ENCODE results near the gene SLF1. TPM values are rescaled to one million over a fixed set of nuclear protein-coding genes. Genes with fewer than 3 reads are reported as not detected.
"Not testable (repeated sequence)": the region's sequence is repeated elsewhere in the genome, so short reads cannot be mapped to it uniquely, and the experiment has no call there.

SLF1 gene
- 11.4 TPM for total RNA-seq
- polyA plus RNA-seq (ENCODE audit: insufficient read depth in 1 of 8, insufficient read length in 8 of 8, low replicate concordance in 1 of 8), result 10 to 100 TPM in 7 of 8 donors, 1 to 10 TPM in 1; 9.2 to 18.4 (median 11.2) TPM
- long read RNA-seq, donor 1, result 0 reads
- long read RNA-seq, donor 2, result 0 reads
- long read RNA-seq, donor 3, full-length matches to known transcripts, result 1 of 1 reads
- long read RNA-seq, donor 3, partial matches to known transcripts, result 0 of 1 reads
- long read RNA-seq, donor 3, other reads (novel, unspliced or antisense), result 0 of 1 reads
- long read RNA-seq, donor 4, result 0 reads
- long read RNA-seq, donor 5, partial matches to known transcripts, result 7 of 7 reads
- long read RNA-seq, donor 5, other reads (novel, unspliced or antisense), result 0 of 7 reads
- long read RNA-seq, donor 6, full-length matches to known transcripts, result 3 of 3 reads
- long read RNA-seq, donor 6, partial matches to known transcripts, result 0 of 3 reads
- long read RNA-seq, donor 6, other reads (novel, unspliced or antisense), result 0 of 3 reads
- long read RNA-seq, donor 7, full-length matches to known transcripts, result 1 of 1 reads
- long read RNA-seq, donor 7, partial matches to known transcripts, result 0 of 1 reads
- long read RNA-seq, donor 7, other reads (novel, unspliced or antisense), result 0 of 1 reads
- long read RNA-seq, donor 8, partial matches to known transcripts, result 0 of 1 reads
- long read RNA-seq, donor 8, other reads (novel, unspliced or antisense), result 0 of 1 reads
- long read RNA-seq, donor 9, result 0 reads
- long read RNA-seq, donor 10, result 0 reads
- long read RNA-seq, donor 11, result 0 reads

DNA sequence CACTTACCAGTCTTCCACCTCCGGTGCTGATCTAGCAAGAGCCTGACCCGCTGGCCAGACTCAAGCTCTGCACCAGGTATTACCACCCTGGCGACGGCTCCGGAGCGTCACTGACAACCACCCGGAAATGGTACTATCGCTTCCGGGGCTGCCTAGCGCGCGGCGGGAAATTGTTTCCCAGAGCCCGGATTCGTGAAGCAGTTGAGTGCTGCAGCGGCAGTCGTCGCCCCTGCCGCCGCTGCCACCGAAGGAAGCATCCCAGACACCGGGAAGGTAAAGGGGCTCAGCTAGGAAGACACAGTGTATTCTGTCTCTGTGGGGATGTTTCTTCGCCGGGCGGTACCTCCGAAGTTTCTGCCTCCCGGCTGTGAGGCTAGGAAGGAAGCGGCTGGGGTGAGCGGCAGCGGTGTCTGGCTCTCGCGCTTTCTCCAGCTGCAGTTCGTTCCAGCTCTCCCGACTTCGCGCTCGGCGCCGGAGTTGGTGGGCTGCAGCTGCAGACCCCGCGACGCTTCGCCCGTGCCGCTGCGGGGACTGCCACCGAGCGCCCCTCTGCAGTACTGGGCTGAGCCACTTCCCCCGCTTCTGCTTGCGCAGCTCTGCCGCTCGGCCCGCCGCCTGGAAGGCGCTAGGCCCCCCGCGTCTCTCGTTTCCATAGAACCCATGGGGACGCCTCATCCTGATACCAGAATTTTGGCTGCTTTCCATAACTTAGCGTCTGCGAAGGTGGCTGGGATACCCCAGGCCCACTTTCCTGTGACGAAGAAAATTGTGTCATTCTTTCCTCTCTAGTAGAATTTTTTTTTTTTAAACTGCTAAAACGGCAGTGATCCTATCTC lies at the start of gene SLF1, which contains the start of gene KIAA0825:
Gene SLF1 (plus strand): TSS at position 177 of the 836 bp plus-strand sequence. CDS start 10,142 bp downstream, outside the sequence.
Gene KIAA0825 (minus strand): TSS at position 112 of the 836 bp plus-strand sequence. CDS start 81,478 bp downstream, outside the sequence.
- Histone ChIP-seq H3K4me3 (ENCODE audit: low read length) (peak within 1 kb of the TSS; percentile 90), H3K27ac (ENCODE audit: low read length) (peak within 1 kb of the TSS; percentile 83), H3K9me3 (replicated peaks; ENCODE audit: control insufficient read depth, low read depth, low read length) (no peaks in the 10 kb centered on the region), H3K36me3 (ENCODE audit: control insufficient read depth, insufficient read depth, low read length) (no peaks in the 10 kb centered on the region), H3K4me1 (ENCODE audit: control insufficient read depth, insufficient read depth, low read length) (peaks cover 7% of the 10 kb centered on the region), H3K27me3 (ENCODE audit: control insufficient read depth, insufficient read depth, low read length) (no peaks in the 10 kb centered on the region)
- WGBS (ENCODE audit: insufficient coverage), result under 1% methylated on average over 61 of the region's 63 CpGs
- DNase-seq, result peak; percentile 96

- Histone ChIP-seq H3K27ac (ENCODE audit: low read length) (no peak overlapping the region), H3K9me3 (replicated peaks; ENCODE audit: control insufficient read depth, low read depth, low read length) (no peaks in the 10 kb centered on the region), H3K27me3 (ENCODE audit: control insufficient read depth, insufficient read depth, low read length) (no peaks in the 10 kb centered on the region), H3K4me1 (ENCODE audit: control insufficient read depth, insufficient read depth, low read length) (no peaks in the 10 kb centered on the region), H3K4me3 (ENCODE audit: low read length) (no peak overlapping the region), H3K36me3 (ENCODE audit: control insufficient read depth, insufficient read depth, low read length) (no peaks in the 10 kb centered on the region)
- DNase-seq, result no peak
Measured at GRCh38 chr5:94571415-94571814, 47.1 kb upstream of the SLF1 start.

DNA sequence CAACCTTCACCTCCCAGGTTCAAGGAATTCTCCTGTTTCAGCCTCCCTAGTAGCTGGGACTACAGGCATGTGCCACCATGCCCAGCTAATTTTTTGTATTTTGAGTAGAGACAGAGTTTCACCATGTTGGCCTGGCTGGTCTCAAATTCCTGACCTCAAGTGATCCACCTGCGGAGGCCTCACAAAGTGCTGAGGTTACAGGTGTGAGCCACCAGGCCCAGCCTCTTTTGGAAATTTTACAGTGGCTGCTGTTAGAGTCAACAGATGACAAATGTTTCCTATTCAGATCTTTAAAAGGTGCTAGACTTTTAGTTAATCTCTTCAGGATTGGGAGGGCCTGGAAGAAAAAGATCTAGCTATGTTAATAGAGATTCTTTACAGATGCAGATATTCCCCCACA lies 45.1 kb upstream of the SLF1 start:
- H3K4me3 ChIP-seq (ENCODE audit: low read length); H3K27me3 ChIP-seq (ENCODE audit: control insufficient read depth, insufficient read depth, low read length); H3K9me3 ChIP-seq (replicated peaks; ENCODE audit: control insufficient read depth, low read depth, low read length); DNase-seq; H3K27ac ChIP-seq (ENCODE audit: low read length); H3K36me3 ChIP-seq (ENCODE audit: control insufficient read depth, insufficient read depth, low read length); H3K4me1 ChIP-seq (ENCODE audit: control insufficient read depth, insufficient read depth, low read length): not testable (repeated sequence)
- 40% methylated on average over 1 of the region's 1 CpG for WGBS (ENCODE audit: insufficient coverage)

GRCh38 chr5:94575196-94575595 lies 43.3 kb upstream of the SLF1 start:
- H3K27ac ChIP-seq (ENCODE audit: low read length), result no peak overlapping the region
- no peaks in the 10 kb centered on the region for H3K9me3 ChIP-seq (replicated peaks; ENCODE audit: control insufficient read depth, low read depth, low read length)
- WGBS (ENCODE audit: insufficient coverage), result 87% methylated on average over 3 of the region's 4 CpGs
- H3K27me3 ChIP-seq (ENCODE audit: control insufficient read depth, insufficient read depth, low read length), result no peaks in the 10 kb centered on the region
- H3K4me1 ChIP-seq (ENCODE audit: control insufficient read depth, insufficient read depth, low read length), result no peaks in the 10 kb centered on the region
- DNase-seq, result no peak
- no peak overlapping the region for H3K4me3 ChIP-seq (ENCODE audit: low read length)
- no peaks in the 10 kb centered on the region for H3K36me3 ChIP-seq (ENCODE audit: control insufficient read depth, insufficient read depth, low read length)

- H3K4me1 ChIP-seq (ENCODE audit: control insufficient read depth, insufficient read depth, low read length), result no peaks in the 10 kb centered on the region
- H3K27ac ChIP-seq (ENCODE audit: low read length), result no peak overlapping the region
- no peak overlapping the region for H3K4me3 ChIP-seq (ENCODE audit: low read length)
Measured at GRCh38 chr5:94577466-94578245, 40.8 kb upstream of the SLF1 start.

GRCh38 chr5:94595281-94595840 lies 23.1 kb upstream of the SLF1 start:
- Histone ChIP-seq H3K4me1 (ENCODE audit: control insufficient read depth, insufficient read depth, low read length) (no peaks in the 10 kb centered on the region), H3K9me3 (replicated peaks; ENCODE audit: control insufficient read depth, low read depth, low read length) (peaks cover 2% of the 10 kb centered on the region), H3K27me3 (ENCODE audit: control insufficient read depth, insufficient read depth, low read length) (no peaks in the 10 kb centered on the region), H3K27ac (ENCODE audit: low read length) (no peak overlapping the region), H3K36me3 (ENCODE audit: control insufficient read depth, insufficient read depth, low read length) (no peaks in the 10 kb centered on the region), H3K4me3 (ENCODE audit: low read length) (no peak overlapping the region)
- WGBS (ENCODE audit: insufficient coverage), result 93% methylated on average over 6 of the region's 7 CpGs
- no peak for DNase-seq

More at GRCh38 chr5:94577466-94578245, 40.8 kb upstream of the SLF1 start:
- no peaks in the 10 kb centered on the region for H3K36me3 ChIP-seq (ENCODE audit: control insufficient read depth, insufficient read depth, low read length)
- DNase-seq, result no peak
- H3K9me3 ChIP-seq (replicated peaks; ENCODE audit: control insufficient read depth, low read depth, low read length), result no peaks in the 10 kb centered on the region
- H3K27me3 ChIP-seq (ENCODE audit: control insufficient read depth, insufficient read depth, low read length), result no peaks in the 10 kb centered on the region

- no CpG with 5 or more reads among the region's 2 CpGs for whole genome bisulfite sequencing (ENCODE audit: insufficient coverage)
- H3K36me3 ChIP-seq (ENCODE audit: control insufficient read depth, insufficient read depth, low read length), result no peaks in the 10 kb centered on the region
- DNase-seq, result no peak
- no peaks in the 10 kb centered on the region for H3K27me3 ChIP-seq (ENCODE audit: control insufficient read depth, insufficient read depth, low read length)
- H3K4me1 ChIP-seq (ENCODE audit: control insufficient read depth, insufficient read depth, low read length), result no peaks in the 10 kb centered on the region
- H3K9me3 ChIP-seq (replicated peaks; ENCODE audit: control insufficient read depth, low read depth, low read length), result no peaks in the 10 kb centered on the region
- no peak overlapping the region for H3K4me3 ChIP-seq (ENCODE audit: low read length)
- H3K27ac ChIP-seq (ENCODE audit: low read length), result no peak overlapping the region
Measured at GRCh38 chr5:94613583-94613982, 4.9 kb upstream of the SLF1 start.

GRCh38 chr5:94614156-94614805 lies 4.2 kb upstream of the SLF1 start:
- peaks cover 1% of the 10 kb centered on the region for H3K4me1 ChIP-seq (ENCODE audit: control insufficient read depth, insufficient read depth, low read length)
- H3K27ac ChIP-seq (ENCODE audit: low read length), result no peak overlapping the region
- WGBS (ENCODE audit: insufficient coverage), result 91% methylated on average over 2 of the region's 2 CpGs
- no peaks in the 10 kb centered on the region for H3K27me3 ChIP-seq (ENCODE audit: control insufficient read depth, insufficient read depth, low read length)
- no peak overlapping the region for H3K4me3 ChIP-seq (ENCODE audit: low read length)
- DNase-seq, result no peak
- H3K36me3 ChIP-seq (ENCODE audit: control insufficient read depth, insufficient read depth, low read length), result no peaks in the 10 kb centered on the region
- no peaks in the 10 kb centered on the region for H3K9me3 ChIP-seq (replicated peaks; ENCODE audit: control insufficient read depth, low read depth, low read length)

DNA sequence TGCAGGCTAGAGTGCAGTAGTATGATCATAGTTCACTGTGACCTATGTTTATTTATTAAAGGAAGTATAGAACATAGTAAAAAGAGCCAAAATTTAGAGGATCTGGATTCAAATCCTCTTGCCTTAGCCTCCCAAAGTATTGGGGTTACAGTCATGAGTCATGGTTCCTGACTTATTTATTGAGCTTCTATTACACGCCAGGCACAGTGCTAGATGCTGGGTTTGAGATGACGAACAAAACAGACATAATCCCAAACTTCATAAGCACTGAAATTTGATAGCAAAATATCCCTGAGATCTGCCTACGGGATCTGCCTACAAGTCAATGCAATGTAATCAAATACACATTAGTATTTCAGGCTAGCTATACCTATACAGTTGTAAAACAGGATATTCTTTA lies 2.6 kb upstream of the SLF1 start:
- H3K4me1 ChIP-seq (ENCODE audit: control insufficient read depth, insufficient read depth, low read length), result peaks cover 7% of the 10 kb centered on the region
- H3K27me3 ChIP-seq (ENCODE audit: control insufficient read depth, insufficient read depth, low read length), result no peaks in the 10 kb centered on the region
- no CpG with 5 or more reads among the region's 3 CpGs for WGBS (ENCODE audit: insufficient coverage)
- H3K9me3 ChIP-seq (replicated peaks; ENCODE audit: control insufficient read depth, low read depth, low read length), result no peaks in the 10 kb centered on the region
- no peaks in the 10 kb centered on the region for H3K36me3 ChIP-seq (ENCODE audit: control insufficient read depth, insufficient read depth, low read length)
- H3K4me3 ChIP-seq (ENCODE audit: low read length), result no peak overlapping the region
- DNase-seq, result no peak
- H3K27ac ChIP-seq (ENCODE audit: low read length), result no peak overlapping the region

Measured in muscle of leg (tissue), 16 donors.